Endothelial cell of umbilical vein (primary cell): ENCODE data around the gene SPDYC. TPM values are rescaled to one million over a fixed set of nuclear protein-coding genes. Genes with fewer than 3 reads are reported as not detected.

ENCODE experiments used
- BruUV-seq: library from RNA; stranded (reverse); fragments of 400-500 nt; replicated peaks from 2 replicates; lab custom pipeline; 2021; lab: Mats Ljungman, UMichigan
- CTCF ChIA-PET: fragments of 300-600, 350-600 bp; sonication (Branson Sonifier 250); formaldehyde crosslinking; loops from one replicate; lab custom pipeline; 2021; ENCODE audit warnings: antibody characterized with exemption, inconsistent platforms; lab: Charles Lee
- POLR2A ChIA-PET: fragments of 300-600, 350-600 bp; sonication (Branson Sonifier 250); formaldehyde crosslinking; loops from one replicate; lab custom pipeline; 2021; ENCODE audit warnings: antibody characterized with exemption, inconsistent platforms; lab: Charles Lee
- DNase-seq: peaks from one replicate; pipeline ENCODE4 v3.0.0-alpha.2; 2011; ENCODE audit warnings: low read depth, low spot score
- FAIRE-seq: peaks from 2 replicates; lab custom pipeline; 2011; peaks lifted over from hg19 to GRCh38; lab: Jason Lieb, UNC
- H2AFZ ChIP-seq: 2 replicates; pipeline ENCODE4 v1.6.0; 2012; ENCODE audit warnings: low read depth, low read length, control low read depth, inconsistent platforms
- H3K27ac ChIP-seq: 2 replicates; pipeline ENCODE4 v1.5.1; 2011; ENCODE audit warnings: low read depth, mild to moderate bottlenecking, control low read depth, low read length, moderate library complexity; ENCODE audit not compliant: insufficient read depth
- H3K27me3 ChIP-seq, 2 experiments: 2 replicates each; pipeline versions ENCODE4 v1.6.0 to v1.6.1; 2011; ENCODE audit warnings: low read length in 2 of 2, mixed read lengths in 1 of 2; ENCODE audit not compliant: control insufficient read depth in 2 of 2, insufficient read depth in 2 of 2
- H3K36me3 ChIP-seq, 2 experiments: 2 replicates in 1 of 2; 3 replicates in 1 of 2; pipeline ENCODE4 v1.5.1; 2011; ENCODE audit warnings: low read length in 2 of 2, mild to moderate bottlenecking in 1 of 2, moderate library complexity in 1 of 2; ENCODE audit not compliant: control insufficient read depth in 2 of 2, insufficient read depth in 2 of 2; ENCODE audit errors: extremely low read depth in 1 of 2
- H3K4me1 ChIP-seq: 3 replicates; pipeline ENCODE4 v1.5.1; 2011; ENCODE audit warnings: mild to moderate bottlenecking, low read length; ENCODE audit not compliant: control insufficient read depth, insufficient read depth; ENCODE audit errors: extremely low read depth
- H3K4me2 ChIP-seq: 2 replicates; pipeline ENCODE4 v1.6.1; 2011; ENCODE audit warnings: low read length, control low read depth, mixed read lengths; ENCODE audit not compliant: insufficient read depth
- H3K4me3 ChIP-seq, 3 experiments: fragments of 200-600 bp in 1 of 3; sonication (generic), shearing (Covaris generic) in 1 of 3; replicated peaks in 1 of 3; 2 replicates each; pipeline ENCODE4 v1.5.1; 2011 to 2016; ENCODE audit warnings: control low read depth in 3 of 3, low read length in 3 of 3, mild to moderate bottlenecking in 2 of 3, inconsistent platforms in 1 of 3, low read depth in 1 of 3, moderate library complexity in 1 of 3; ENCODE audit not compliant: insufficient read depth in 1 of 3
- H3K79me2 ChIP-seq: 2 replicates; pipeline ENCODE4 v1.6.0; 2012; ENCODE audit warnings: low read length, inconsistent platforms; ENCODE audit not compliant: control insufficient read depth, insufficient read depth
- H3K9ac ChIP-seq: replicated peaks from 2 replicates; pipeline ENCODE3; 2011; ENCODE audit warnings: low read length, control low read depth; ENCODE audit not compliant: insufficient read depth; ENCODE audit errors: extremely low read depth
- H3K9me1 ChIP-seq: replicated peaks from 3 replicates; pipeline ENCODE4 v1.6.0; 2011; ENCODE audit warnings: mild to moderate bottlenecking, low read length; ENCODE audit not compliant: control insufficient read depth, insufficient read depth; ENCODE audit errors: extremely low read depth
- H3K9me3 ChIP-seq: replicated peaks from 2 replicates; pipeline ENCODE4 v1.5.1; 2012; ENCODE audit warnings: low read length, inconsistent platforms; ENCODE audit not compliant: control insufficient read depth, insufficient read depth
- H4K20me1 ChIP-seq: replicated peaks from 2 replicates; pipeline ENCODE3; 2011; ENCODE audit warnings: mild to moderate bottlenecking, low read length; ENCODE audit not compliant: control insufficient read depth, insufficient read depth; ENCODE audit errors: extremely low read depth
- EZH2 ChIP-seq: IDR thresholded peaks from 2 replicates; pipeline ENCODE4 v1.6.1; 2012; ENCODE audit warnings: borderline replicate concordance, low read depth, mild to moderate bottlenecking, moderate library complexity, low read length, inconsistent platforms; ENCODE audit not compliant: severe bottlenecking
- POLR2A ChIP-seq: IDR thresholded peaks from 2 replicates; pipeline ENCODE4 v1.6.1; 2012; ENCODE audit warnings: low read depth, mild to moderate bottlenecking, control low read depth, low read length
- dilution Hi-C: fragments of 300-500 bp; cut with MboI; formaldehyde crosslinking; loops from one replicate; pipeline ENCODE4 v1.15.0; 2019; ENCODE audit warnings: low sequenced_read_pairs; ENCODE audit not compliant: extremely low pct_ligation_motif_present
- intact Hi-C: fragments of 100-400 bp; cut with micrococcal nuclease; formaldehyde crosslinking; loops from one replicate; pipeline ENCODE4 v1.10.0; 2022
- polyA plus RNA-seq, 4 experiments: library from polyadenylated mRNA; depleted of rRNA in 3 of 4; stranded (reverse) in 3 of 4; unstranded in 1 of 4; fragments of >200 nt; gene quantifications; 2 replicates each; pipeline versions ENCODE4 v1.2.1 to v1.2.3, GENCODE V29; 2011 to 2012; ENCODE audit warnings: missing spikeins in 1 of 4
- total RNA-seq: library from RNA; stranded (reverse); gene quantifications from 2 replicates; pipeline ENCODE4 v1.2.3, GENCODE V29; 2021
- TF ChIP-seq, protein P1 (sequence below), 2 donors: IDR thresholded peaks; 1 replicate in 1 of 2; 2 replicates in 1 of 2; pipeline ENCODE4 v1.5.1; 2011; ENCODE audit warnings: low read length in 2 of 2, mild to moderate bottlenecking in 2 of 2, moderate library complexity in 2 of 2, control low read depth in 1 of 2, inconsistent platforms in 1 of 2, low read depth in 1 of 2; ENCODE audit not compliant: insufficient read depth in 1 of 2; ENCODE audit errors: extremely low read depth in 1 of 2

The SPDYC gene
- total and polyA plus RNA-seq, 2 donors (not counting 3 experiments of a cell fraction or from before 2014, with no cell fraction given) = not detected

DNA sequence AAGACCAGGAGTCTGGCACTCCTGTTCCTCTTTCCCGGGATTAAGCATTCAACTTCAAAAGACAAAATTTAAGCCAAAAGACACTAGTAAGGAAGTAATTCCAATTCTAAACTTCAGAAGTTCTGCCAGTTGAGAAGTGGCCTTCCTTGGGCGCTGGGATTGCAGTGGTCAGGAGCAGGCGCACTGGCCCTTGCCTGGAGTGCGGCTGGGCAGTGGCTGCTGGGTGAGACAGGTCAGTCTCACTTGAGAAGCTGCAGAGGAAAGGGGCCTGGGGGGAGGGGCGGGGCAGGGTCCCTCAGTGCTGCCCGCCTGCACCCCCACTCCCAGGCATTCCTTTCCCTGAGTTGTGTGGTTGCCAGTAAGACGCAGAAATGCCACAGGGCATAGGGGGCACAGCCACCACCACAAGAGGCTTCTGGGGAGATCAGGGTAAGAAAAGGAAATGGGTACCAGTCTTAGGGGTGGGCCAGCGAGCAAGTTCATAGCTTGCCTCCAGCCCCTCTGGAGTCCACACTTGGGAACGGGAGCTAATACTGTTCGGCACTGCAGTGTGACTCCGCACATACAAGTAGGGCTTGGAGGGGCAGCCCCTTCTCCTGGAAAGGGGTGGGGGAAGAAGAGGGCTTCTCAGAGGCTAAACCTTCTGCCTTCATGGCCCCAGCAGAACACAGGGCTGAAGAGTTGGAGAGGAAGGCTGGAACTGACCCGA is 42.4 kb upstream of the SPDYC start:
- H2AFZ ChIP-seq = no peak overlapping the region
- POLR2A ChIA-PET = interaction anchor here (1.5 kb wide), 1 partner anchor 10 kb away, joined by 4 read pairs; the partner anchor contains the start of gene ZNHIT2
- H3K27me3 ChIP-seq = no peaks in the 10 kb centered on the region
- TF ChIP-seq EZH2 (no peak), POLR2A (no peak)
- FAIRE-seq (no peak), DNase-seq (no peak)
- no peaks in the 10 kb centered on the region for H3K9me1 ChIP-seq
- H3K4me3 ChIP-seq = no peak overlapping the region
- CTCF ChIA-PET = interaction anchor here (1.2 kb wide), 2 partner anchors 10 to 17 kb away, joined by 3 read pairs; partner anchors contain the start of gene ZNHIT2
- peaks cover 11 to 56% of the 10 kb centered on the region in 2 experiments for H3K36me3 ChIP-seq
- intact Hi-C loops (no loop called here), dilution Hi-C loops (no loop called here)
- H3K4me2 ChIP-seq = no peak overlapping the region
- peaks cover 12% of the 10 kb centered on the region for H3K79me2 ChIP-seq
- H3K9me3 ChIP-seq = no peaks in the 10 kb centered on the region
- BruUV-seq = no TSS peak
- H3K4me1 ChIP-seq = peaks cover 4% of the 10 kb centered on the region
- no peak overlapping the region for H3K27ac ChIP-seq
- no peak overlapping the region for H3K9ac ChIP-seq
- H4K20me1 ChIP-seq = no peaks in the 10 kb centered on the region

DNA sequence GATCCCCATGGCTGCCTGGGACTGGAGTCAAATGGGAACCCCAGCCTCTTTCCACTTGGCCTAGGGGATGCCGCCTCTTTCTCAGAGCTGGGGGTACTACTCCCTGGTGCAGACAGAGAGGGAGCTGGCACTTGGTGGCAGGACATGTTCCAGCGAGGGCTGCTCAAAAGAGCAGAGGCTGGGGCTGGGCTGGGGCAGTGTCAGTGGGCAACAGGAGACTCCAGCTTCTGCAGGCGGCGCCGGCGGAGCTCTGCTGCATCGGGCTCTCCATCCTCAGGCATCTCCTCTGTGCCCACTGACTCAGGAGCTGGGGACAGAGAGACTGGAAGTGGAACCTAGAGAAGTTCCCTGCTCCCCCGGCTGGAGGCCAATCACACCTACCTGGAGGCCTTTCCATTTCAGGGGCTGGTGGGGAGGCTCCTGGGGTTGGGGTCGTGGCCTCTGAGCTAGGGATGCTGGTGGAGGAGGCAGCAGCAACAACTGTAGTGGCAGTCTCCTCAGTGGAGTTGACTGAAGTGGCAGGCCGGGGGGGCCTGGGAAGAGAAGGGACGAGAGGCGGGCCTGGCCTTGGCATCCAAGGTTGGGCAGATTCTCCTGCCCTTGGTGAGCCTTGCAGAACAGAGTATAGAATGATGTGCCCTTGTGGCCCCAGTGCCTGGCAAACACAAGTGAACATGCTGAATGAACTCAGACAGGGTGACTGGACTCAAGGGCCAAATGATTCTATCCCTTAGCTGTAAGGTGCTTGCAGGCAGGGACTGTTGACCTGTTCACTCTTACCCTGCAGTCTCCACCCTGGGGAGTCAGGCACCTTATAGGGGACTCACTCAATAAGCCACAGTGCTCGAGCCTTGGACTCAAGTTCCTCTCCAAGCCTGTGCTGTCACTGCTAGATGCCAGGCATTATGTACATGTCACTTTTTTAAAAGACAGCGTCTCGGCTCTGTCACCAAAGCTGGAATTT is 41.6 kb upstream of the SPDYC start:
- H3K27me3 ChIP-seq = no peaks in the 10 kb centered on the region
- BruUV-seq = TSS peak; percentile 23
- no peak overlapping the region for H3K4me3 ChIP-seq
- H3K79me2 ChIP-seq = peaks cover 14% of the 10 kb centered on the region
- H3K9me1 ChIP-seq = no peaks in the 10 kb centered on the region
- dilution Hi-C loops (no loop called here), intact Hi-C loops (no loop called here)
- H4K20me1 ChIP-seq = no peaks in the 10 kb centered on the region
- H3K4me1 ChIP-seq = peaks cover 6% of the 10 kb centered on the region
- no peak overlapping the region for H2AFZ ChIP-seq
- FAIRE-seq = no peak
- ChIA-PET POLR2A (interaction anchor here (1.5 kb wide), 1 partner anchor 11 kb away, joined by 4 read pairs; the partner anchor contains the start of gene ZNHIT2), CTCF (interaction anchor here (1.2 kb wide), 2 partner anchors 11 to 18 kb away, joined by 3 read pairs; partner anchors contain the start of gene ZNHIT2)
- TF ChIP-seq, protein P1, sequence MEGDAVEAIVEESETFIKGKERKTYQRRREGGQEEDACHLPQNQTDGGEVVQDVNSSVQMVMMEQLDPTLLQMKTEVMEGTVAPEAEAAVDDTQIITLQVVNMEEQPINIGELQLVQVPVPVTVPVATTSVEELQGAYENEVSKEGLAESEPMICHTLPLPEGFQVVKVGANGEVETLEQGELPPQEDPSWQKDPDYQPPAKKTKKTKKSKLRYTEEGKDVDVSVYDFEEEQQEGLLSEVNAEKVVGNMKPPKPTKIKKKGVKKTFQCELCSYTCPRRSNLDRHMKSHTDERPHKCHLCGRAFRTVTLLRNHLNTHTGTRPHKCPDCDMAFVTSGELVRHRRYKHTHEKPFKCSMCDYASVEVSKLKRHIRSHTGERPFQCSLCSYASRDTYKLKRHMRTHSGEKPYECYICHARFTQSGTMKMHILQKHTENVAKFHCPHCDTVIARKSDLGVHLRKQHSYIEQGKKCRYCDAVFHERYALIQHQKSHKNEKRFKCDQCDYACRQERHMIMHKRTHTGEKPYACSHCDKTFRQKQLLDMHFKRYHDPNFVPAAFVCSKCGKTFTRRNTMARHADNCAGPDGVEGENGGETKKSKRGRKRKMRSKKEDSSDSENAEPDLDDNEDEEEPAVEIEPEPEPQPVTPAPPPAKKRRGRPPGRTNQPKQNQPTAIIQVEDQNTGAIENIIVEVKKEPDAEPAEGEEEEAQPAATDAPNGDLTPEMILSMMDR (IDR thresholded peaks at IDR 0.05; ENCODE audit: extremely low read depth in 1 of 2, insufficient read depth in 1 of 2, low read depth in 1 of 2, low read length in 2 of 2) = no peak
- no peak for TF ChIP-seq EZH2
- no peak overlapping the region for H3K9ac ChIP-seq
- H3K9me3 ChIP-seq = no peaks in the 10 kb centered on the region
- no peak overlapping the region for H3K4me2 ChIP-seq
- peaks cover 11 to 58% of the 10 kb centered on the region in 2 experiments for H3K36me3 ChIP-seq
- DNase-seq = no peak
- no peak overlapping the region for H3K27ac ChIP-seq
